ENCODE data around the gene PGP.

DNA sequence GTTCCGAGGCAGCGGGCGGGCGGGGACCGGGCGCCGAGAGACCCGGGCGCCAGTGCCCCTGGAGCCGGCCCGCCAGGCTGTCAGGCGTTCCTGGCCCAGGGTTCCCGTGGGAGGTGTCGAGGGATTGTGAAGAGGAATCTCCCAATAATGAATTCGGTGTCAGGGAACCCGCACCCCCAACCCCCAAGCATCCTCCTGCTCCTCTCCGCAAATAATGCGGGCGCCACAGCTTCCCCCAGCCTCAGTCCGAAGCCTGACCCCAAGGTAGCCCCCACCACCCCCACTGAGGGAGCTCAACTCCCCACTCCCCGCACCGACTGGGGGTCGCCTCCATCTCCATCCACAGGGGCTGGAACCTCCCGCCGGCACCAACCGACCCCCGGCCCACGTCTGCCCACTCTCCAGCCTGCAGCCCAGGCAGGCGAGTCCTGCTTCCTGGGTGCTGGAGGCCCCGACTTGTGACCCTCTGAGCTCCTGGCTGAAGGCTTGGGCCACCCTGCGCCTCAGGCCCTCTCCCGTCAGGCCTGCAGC is 17.6 kb downstream of the PGP start:
- TF ChIP-seq, protein P1, sequence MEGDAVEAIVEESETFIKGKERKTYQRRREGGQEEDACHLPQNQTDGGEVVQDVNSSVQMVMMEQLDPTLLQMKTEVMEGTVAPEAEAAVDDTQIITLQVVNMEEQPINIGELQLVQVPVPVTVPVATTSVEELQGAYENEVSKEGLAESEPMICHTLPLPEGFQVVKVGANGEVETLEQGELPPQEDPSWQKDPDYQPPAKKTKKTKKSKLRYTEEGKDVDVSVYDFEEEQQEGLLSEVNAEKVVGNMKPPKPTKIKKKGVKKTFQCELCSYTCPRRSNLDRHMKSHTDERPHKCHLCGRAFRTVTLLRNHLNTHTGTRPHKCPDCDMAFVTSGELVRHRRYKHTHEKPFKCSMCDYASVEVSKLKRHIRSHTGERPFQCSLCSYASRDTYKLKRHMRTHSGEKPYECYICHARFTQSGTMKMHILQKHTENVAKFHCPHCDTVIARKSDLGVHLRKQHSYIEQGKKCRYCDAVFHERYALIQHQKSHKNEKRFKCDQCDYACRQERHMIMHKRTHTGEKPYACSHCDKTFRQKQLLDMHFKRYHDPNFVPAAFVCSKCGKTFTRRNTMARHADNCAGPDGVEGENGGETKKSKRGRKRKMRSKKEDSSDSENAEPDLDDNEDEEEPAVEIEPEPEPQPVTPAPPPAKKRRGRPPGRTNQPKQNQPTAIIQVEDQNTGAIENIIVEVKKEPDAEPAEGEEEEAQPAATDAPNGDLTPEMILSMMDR (optimal IDR thresholded peaks at IDR 0.05 in 1 of 3, IDR thresholded peaks at IDR 0.05 in 1 of 3, conservative IDR thresholded peaks at IDR 0.05 in 1 of 3; ENCODE audit: extremely low read depth in 1 of 3, insufficient read depth in 2 of 3, low read length in 3 of 3) = no peak
- TF ChIP-seq EZH2 (IDR thresholded peaks at IDR 0.05; ENCODE audit: low read length) = no peak
